IPS-18c (cell line): ENCODE results near the gene CYP17A1.
A peak's percentile ranks its signal among the peaks of the same experiment; 100 is the strongest.
"Not testable (repeated sequence)": the region's sequence is repeated elsewhere in the genome, so short reads cannot be mapped to it uniquely, and the experiment has no call there.

Source experiments
- H3K4me3 ChIP-seq: 2 replicates; pipeline ENCODE4 v1.7.0; 2013; ENCODE audit warnings: low read depth, mild to moderate bottlenecking, low read length, moderate library complexity; ENCODE audit not compliant: insufficient read depth
- H3K9me3 ChIP-seq: one replicate; pipeline ENCODE4 v1.6.1; 2013; ENCODE audit warnings: mild to moderate bottlenecking, low read length, moderate library complexity; ENCODE audit not compliant: control insufficient read depth, insufficient read depth

CYP17A1 gene

GRCh38 chr10:102837230-102837721 lies at the start of gene CYP17A1:
TSS of gene CYP17A1 (minus strand) at chr10:102837413. CDS start at chr10:102837361, 52 bp downstream.
- no peak within 1 kb of the TSS for H3K4me3 ChIP-seq
- H3K9me3 ChIP-seq: no peaks in the 10 kb centered on the region

GRCh38 chr10:102880256-102880655 lies 43.0 kb upstream of the CYP17A1 start:
- H3K9me3 ChIP-seq: no peaks in the 10 kb centered on the region
- no peak overlapping the region for H3K4me3 ChIP-seq

- H3K9me3 ChIP-seq: no peaks in the 10 kb centered on the region
- no peak overlapping the region for H3K4me3 ChIP-seq
These were observed 41.4 kb upstream of the CYP17A1 start for GRCh38 chr10:102878629-102879028.

GRCh38 chr10:102876747-102877153 lies 39.5 kb upstream of the CYP17A1 start:
- no peak overlapping the region for H3K4me3 ChIP-seq
- H3K9me3 ChIP-seq: no peaks in the 10 kb centered on the region

GRCh38 chr10:102872163-102872562 lies 35.0 kb upstream of the CYP17A1 start:
- Histone ChIP-seq H3K9me3 (no peaks in the 10 kb centered on the region), H3K4me3 (no peak overlapping the region)

- H3K4me3 ChIP-seq: peak overlapping the region; percentile 60
- H3K9me3 ChIP-seq: no peaks in the 10 kb centered on the region
These were observed 33.0 kb upstream of the CYP17A1 start for GRCh38 chr10:102870221-102870620.

GRCh38 chr10:102869258-102870198 lies 32.3 kb upstream of the CYP17A1 start, which contains the start of gene AS3MT:
TSS of gene AS3MT (plus strand) at chr10:102869470. CDS start at chr10:102869593, 123 bp downstream.
- Histone ChIP-seq H3K4me3 (peak within 1 kb of the TSS; percentile 60), H3K9me3 (no peaks in the 10 kb centered on the region)

GRCh38 chr10:102868911-102869257 lies 31.7 kb upstream of the CYP17A1 start:
- H3K4me3 ChIP-seq: peak overlapping the region; percentile 60; the same call in 1 of the 2 replicates

GRCh38 chr10:102865620-102866019 lies 28.4 kb upstream of the CYP17A1 start:
- H3K4me3 ChIP-seq: no peak overlapping the region
- no peaks in the 10 kb centered on the region for H3K9me3 ChIP-seq

More at GRCh38 chr10:102868911-102869257, 31.7 kb upstream of the CYP17A1 start:
- no peaks in the 10 kb centered on the region for H3K9me3 ChIP-seq

- H3K9me3 ChIP-seq: no peaks in the 10 kb centered on the region
- H3K4me3 ChIP-seq: no peak overlapping the region
These were observed 26.4 kb upstream of the CYP17A1 start for GRCh38 chr10:102863660-102864059.

GRCh38 chr10:102859911-102860310 lies 22.7 kb upstream of the CYP17A1 start:
- H3K9me3 ChIP-seq: no peaks in the 10 kb centered on the region

GRCh38 chr10:102856758-102857424 lies 19.7 kb upstream of the CYP17A1 start:
- Histone ChIP-seq H3K4me3 (no peak overlapping the region), H3K9me3 (no peaks in the 10 kb centered on the region)

More at GRCh38 chr10:102859911-102860310, 22.7 kb upstream of the CYP17A1 start:
- no peak overlapping the region for H3K4me3 ChIP-seq

GRCh38 chr10:102855731-102856436 lies 18.7 kb upstream of the CYP17A1 start:
- not testable (repeated sequence) for H3K4me3 ChIP-seq, H3K9me3 ChIP-seq

GRCh38 chr10:102853237-102853636 lies 16.0 kb upstream of the CYP17A1 start:
- H3K9me3 ChIP-seq, H3K4me3 ChIP-seq: not testable (repeated sequence)

- H3K4me3 ChIP-seq: no peak overlapping the region
These were observed 12.9 kb upstream of the CYP17A1 start for GRCh38 chr10:102850025-102850518.

GRCh38 chr10:102845352-102845902 lies 8.2 kb upstream of the CYP17A1 start:
- peaks cover 4% of the 10 kb centered on the region for H3K9me3 ChIP-seq
- H3K4me3 ChIP-seq: no peak overlapping the region

More at GRCh38 chr10:102850025-102850518, 12.9 kb upstream of the CYP17A1 start:
- peaks cover 4% of the 10 kb centered on the region for H3K9me3 ChIP-seq
